PFSK-1 (cell line): Measurements from ENCODE around the gene MGST2.

ENCODE experiments used
- FOXP2 ChIP-seq: optimal IDR thresholded peaks from 2 replicates; pipeline ENCODE3; 2011; ENCODE audit warnings: borderline replicate concordance, control low read depth, inconsistent platforms; ENCODE audit not compliant: insufficient read depth; ENCODE audit errors: extremely low read length, extremely low read depth
- POLR2AphosphoS5 ChIP-seq: IDR thresholded peaks from 2 replicates; pipeline ENCODE4 v1.6.1; 2012; ENCODE audit warnings: low read depth, mild to moderate bottlenecking, control low read depth, low read length, moderate library complexity
- TAF1 ChIP-seq: IDR thresholded peaks from 2 replicates; pipeline ENCODE4 v1.6.1; 2012; ENCODE audit warnings: low read length, control low read depth, borderline replicate concordance; ENCODE audit not compliant: insufficient read depth

DNA sequence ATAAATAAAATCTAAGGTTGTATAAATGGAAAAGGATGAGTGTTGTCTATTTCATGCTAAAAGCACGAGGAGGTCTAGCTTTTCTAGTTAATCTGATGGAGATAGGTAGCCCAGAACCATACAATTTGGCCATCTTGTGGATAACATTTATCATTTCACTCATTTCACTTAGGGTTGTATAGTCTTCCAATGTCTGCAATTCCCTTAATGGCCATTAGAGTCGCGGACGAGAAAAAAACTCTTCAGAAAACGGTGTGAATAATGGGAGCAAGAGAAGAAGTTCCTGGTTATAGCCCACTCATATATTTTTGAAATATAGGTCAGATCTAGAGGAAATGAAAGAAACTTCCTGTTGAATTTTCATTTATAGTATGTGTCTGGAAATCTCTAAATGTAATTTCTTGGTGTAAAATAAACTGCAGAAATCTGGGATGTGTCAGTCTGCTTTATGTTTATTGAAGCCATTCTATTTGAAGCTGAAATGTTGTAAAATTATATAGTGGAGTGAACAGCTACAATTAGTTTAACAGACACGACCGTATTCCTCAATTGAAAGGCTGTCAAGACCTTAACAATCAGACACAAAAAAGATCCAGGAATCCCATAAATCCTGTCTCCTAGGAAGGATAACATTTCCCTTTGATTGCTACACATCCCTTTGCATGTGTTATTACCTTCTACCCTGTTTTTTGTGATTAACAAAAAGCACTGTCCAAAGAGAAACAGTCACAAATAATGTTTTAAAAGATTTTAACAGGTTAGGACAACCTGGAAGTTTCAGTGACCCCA is 47.7 kb upstream of the MGST2 start:
- no peak for TF ChIP-seq FOXP2
- no peak for TF ChIP-seq TAF1
- no peak for TF ChIP-seq POLR2AphosphoS5
